ENCODE results near the gene SLC35E2B.
"Not testable (repeated sequence)": the region's sequence is repeated elsewhere in the genome, so short reads cannot be mapped to it uniquely, and the experiment has no call there.

DNA sequence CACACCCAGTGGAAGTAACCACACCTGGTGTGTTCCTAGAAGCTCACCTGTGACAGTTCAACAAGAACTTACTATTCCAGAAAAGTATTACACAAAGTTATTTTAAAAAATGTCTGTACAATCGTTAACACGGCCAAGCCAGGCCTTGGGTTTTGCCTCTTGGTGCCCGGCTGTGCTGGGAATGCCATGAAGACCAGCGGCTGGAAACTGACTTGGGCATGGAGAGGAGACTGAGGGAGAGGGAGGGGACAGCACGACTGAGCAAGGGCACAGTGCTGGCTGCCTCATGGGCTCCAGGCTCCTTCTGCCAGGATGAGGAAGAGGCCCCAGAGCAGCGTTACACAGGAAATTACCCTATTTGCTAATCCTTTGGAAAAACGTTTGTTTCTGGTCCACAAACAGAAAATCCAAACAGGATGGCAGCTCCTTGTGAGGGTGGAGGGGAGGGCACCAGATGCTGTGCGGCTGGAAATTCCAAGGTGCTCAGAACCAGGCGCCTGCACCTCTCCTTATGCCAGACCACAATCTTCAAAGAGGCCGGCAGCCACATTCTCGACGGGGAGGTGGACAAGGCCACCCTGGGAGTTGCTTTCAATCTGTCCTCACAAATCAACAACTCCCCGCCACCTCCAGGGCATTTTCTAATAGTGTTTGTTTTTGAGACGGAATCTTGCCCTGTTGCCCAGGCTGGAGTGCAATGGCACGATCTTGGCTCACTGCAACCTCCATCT lies 29.6 kb downstream of the SLC35E2B start:
- TF ChIP-seq, protein P1, sequence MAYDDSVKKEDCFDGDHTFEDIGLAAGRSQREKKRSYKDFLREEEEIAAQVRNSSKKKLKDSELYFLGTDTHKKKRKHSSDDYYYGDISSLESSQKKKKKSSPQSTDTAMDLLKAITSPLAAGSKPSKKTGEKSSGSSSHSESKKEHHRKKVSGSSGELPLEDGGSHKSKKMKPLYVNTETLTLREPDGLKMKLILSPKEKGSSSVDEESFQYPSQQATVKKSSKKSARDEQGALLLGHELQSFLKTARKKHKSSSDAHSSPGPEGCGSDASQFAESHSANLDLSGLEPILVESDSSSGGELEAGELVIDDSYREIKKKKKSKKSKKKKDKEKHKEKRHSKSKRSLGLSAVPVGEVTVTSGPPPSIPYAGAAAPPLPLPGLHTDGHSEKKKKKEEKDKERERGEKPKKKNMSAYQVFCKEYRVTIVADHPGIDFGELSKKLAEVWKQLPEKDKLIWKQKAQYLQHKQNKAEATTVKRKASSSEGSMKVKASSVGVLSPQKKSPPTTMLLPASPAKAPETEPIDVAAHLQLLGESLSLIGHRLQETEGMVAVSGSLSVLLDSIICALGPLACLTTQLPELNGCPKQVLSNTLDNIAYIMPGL (CRISPR knock-in tag; IDR thresholded peaks at IDR 0.05): not testable (repeated sequence)
- TF ChIP-seq, protein P2, sequence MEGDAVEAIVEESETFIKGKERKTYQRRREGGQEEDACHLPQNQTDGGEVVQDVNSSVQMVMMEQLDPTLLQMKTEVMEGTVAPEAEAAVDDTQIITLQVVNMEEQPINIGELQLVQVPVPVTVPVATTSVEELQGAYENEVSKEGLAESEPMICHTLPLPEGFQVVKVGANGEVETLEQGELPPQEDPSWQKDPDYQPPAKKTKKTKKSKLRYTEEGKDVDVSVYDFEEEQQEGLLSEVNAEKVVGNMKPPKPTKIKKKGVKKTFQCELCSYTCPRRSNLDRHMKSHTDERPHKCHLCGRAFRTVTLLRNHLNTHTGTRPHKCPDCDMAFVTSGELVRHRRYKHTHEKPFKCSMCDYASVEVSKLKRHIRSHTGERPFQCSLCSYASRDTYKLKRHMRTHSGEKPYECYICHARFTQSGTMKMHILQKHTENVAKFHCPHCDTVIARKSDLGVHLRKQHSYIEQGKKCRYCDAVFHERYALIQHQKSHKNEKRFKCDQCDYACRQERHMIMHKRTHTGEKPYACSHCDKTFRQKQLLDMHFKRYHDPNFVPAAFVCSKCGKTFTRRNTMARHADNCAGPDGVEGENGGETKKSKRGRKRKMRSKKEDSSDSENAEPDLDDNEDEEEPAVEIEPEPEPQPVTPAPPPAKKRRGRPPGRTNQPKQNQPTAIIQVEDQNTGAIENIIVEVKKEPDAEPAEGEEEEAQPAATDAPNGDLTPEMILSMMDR (IDR thresholded peaks at IDR 0.05): not testable (repeated sequence)
- TF ChIP-seq, protein P3, sequence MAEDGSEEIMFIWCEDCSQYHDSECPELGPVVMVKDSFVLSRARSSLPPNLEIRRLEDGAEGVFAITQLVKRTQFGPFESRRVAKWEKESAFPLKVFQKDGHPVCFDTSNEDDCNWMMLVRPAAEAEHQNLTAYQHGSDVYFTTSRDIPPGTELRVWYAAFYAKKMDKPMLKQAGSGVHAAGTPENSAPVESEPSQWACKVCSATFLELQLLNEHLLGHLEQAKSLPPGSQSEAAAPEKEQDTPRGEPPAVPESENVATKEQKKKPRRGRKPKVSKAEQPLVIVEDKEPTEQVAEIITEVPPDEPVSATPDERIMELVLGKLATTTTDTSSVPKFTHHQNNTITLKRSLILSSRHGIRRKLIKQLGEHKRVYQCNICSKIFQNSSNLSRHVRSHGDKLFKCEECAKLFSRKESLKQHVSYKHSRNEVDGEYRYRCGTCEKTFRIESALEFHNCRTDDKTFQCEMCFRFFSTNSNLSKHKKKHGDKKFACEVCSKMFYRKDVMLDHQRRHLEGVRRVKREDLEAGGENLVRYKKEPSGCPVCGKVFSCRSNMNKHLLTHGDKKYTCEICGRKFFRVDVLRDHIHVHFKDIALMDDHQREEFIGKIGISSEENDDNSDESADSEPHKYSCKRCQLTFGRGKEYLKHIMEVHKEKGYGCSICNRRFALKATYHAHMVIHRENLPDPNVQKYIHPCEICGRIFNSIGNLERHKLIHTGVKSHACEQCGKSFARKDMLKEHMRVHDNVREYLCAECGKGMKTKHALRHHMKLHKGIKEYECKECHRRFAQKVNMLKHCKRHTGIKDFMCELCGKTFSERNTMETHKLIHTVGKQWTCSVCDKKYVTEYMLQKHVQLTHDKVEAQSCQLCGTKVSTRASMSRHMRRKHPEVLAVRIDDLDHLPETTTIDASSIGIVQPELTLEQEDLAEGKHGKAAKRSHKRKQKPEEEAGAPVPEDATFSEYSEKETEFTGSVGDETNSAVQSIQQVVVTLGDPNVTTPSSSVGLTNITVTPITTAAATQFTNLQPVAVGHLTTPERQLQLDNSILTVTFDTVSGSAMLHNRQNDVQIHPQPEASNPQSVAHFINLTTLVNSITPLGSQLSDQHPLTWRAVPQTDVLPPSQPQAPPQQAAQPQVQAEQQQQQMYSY (CRISPR knock-in tag; IDR thresholded peaks at IDR 0.05): not testable (repeated sequence)
- TF ChIP-seq TP53 (CRISPR knock-in tag; IDR thresholded peaks at IDR 0.05): not testable (repeated sequence)
